ENCODE results near the gene GALNTL6. TPM values are rescaled to one million over a fixed set of nuclear protein-coding genes. Genes with fewer than 3 reads are reported as not detected.

Gene GALNTL6
- total RNA-seq, 1 experiment from 2014 or later: not detected

GRCh38 chr4:172584816-172585215 is 771.6 kb downstream of the GALNTL6 start:
- H2AFZ ChIP-seq (ENCODE audit: low read depth, low read length, poor library complexity, severe bottlenecking): no peak overlapping the region
- H3K9ac ChIP-seq (ENCODE audit: low read length): no peak overlapping the region
- TF ChIP-seq EZH2phosphoT487 (IDR thresholded peaks at IDR 0.05; ENCODE audit: borderline replicate concordance) (no peak), FOSL1 (IDR thresholded peaks at IDR 0.05; ENCODE audit: low read depth) (no peak), TCF7L2 (IDR thresholded peaks at IDR 0.05; ENCODE audit: borderline replicate concordance, extremely low read depth, insufficient read depth, insufficient read length) (no peak), YY1 (IDR thresholded peaks at IDR 0.05; ENCODE audit: extremely low read depth, insufficient replicate concordance, low read depth, low read length) (no peak), ATF3 (IDR thresholded peaks at IDR 0.05) (no peak), ZNF274 (IDR thresholded peaks at IDR 0.05; ENCODE audit: low read depth, low read length) (no peak), ELF1 (IDR thresholded peaks at IDR 0.05; ENCODE audit: borderline replicate concordance, low read depth) (no peak), MAX (IDR thresholded peaks at IDR 0.05) (no peak), JUND (IDR thresholded peaks at IDR 0.05) (no peak), ZBTB33 (IDR thresholded peaks at IDR 0.05; ENCODE audit: extremely low read depth, insufficient replicate concordance, low read length) (no peak), EZH2 (IDR thresholded peaks at IDR 0.05) (no peak)
- TF ChIP-seq, protein P1, sequence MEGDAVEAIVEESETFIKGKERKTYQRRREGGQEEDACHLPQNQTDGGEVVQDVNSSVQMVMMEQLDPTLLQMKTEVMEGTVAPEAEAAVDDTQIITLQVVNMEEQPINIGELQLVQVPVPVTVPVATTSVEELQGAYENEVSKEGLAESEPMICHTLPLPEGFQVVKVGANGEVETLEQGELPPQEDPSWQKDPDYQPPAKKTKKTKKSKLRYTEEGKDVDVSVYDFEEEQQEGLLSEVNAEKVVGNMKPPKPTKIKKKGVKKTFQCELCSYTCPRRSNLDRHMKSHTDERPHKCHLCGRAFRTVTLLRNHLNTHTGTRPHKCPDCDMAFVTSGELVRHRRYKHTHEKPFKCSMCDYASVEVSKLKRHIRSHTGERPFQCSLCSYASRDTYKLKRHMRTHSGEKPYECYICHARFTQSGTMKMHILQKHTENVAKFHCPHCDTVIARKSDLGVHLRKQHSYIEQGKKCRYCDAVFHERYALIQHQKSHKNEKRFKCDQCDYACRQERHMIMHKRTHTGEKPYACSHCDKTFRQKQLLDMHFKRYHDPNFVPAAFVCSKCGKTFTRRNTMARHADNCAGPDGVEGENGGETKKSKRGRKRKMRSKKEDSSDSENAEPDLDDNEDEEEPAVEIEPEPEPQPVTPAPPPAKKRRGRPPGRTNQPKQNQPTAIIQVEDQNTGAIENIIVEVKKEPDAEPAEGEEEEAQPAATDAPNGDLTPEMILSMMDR (IDR thresholded peaks at IDR 0.05 in 2 of 3, conservative IDR thresholded peaks at IDR 0.05 in 1 of 3; ENCODE audit: borderline replicate concordance in 1 of 3, insufficient read depth in 1 of 3, low read depth in 2 of 3, low read length in 2 of 3): no peak
- no TSS peak for BruUV-seq (replicated peaks)
- no peak overlapping the region for H3K27ac ChIP-seq (ENCODE audit: low read depth, low read length)
- H3K4me2 ChIP-seq (ENCODE audit: low read length): no peak overlapping the region
- DNase-seq (ENCODE audit: low read depth, low spot score) (no peak), ATAC-seq (no peak)
- H3K27me3 ChIP-seq (ENCODE audit: insufficient read depth, low read length): no peaks in the 10 kb centered on the region
- no peaks in the 10 kb centered on the region for H3K79me2 ChIP-seq (ENCODE audit: insufficient read depth, low read length)
- CTCF ChIA-PET: no interaction called here
- intact Hi-C loops (cut with micrococcal nuclease): no loop called here
- no peaks in the 10 kb centered on the region for H3K9me3 ChIP-seq (ENCODE audit: control insufficient read depth in 1 of 2, insufficient read depth in 1 of 2, low read depth in 1 of 2, low read length in 2 of 2)
- H3K4me3 ChIP-seq (replicated peaks in 1 of 2; ENCODE audit: low read depth in 1 of 2, low read length in 2 of 2): no peak overlapping the region
- no peaks in the 10 kb centered on the region for H4K20me1 ChIP-seq (ENCODE audit: insufficient read depth)
- no peaks in the 10 kb centered on the region for H3K36me3 ChIP-seq (ENCODE audit: control insufficient read depth in 1 of 2, insufficient read depth in 2 of 2, low read length in 2 of 2)
- H3K9me2 ChIP-seq (ENCODE audit: insufficient read depth): no peaks in the 10 kb centered on the region
- H3K4me1 ChIP-seq (ENCODE audit: control insufficient read depth in 1 of 2, insufficient read depth in 2 of 2, low read length in 2 of 2): no peaks in the 10 kb centered on the region
- POLR2A ChIA-PET: no interaction called here
- RAD21 ChIA-PET (ENCODE audit: low non-redundant PET in 1 of 2, low total read pairs in 2 of 2, uncharacterized antibody in 2 of 2, unreplicated experiment in 2 of 2): no interaction called here
